Brain pericyte (primary cell): Measurements from ENCODE around the gene QRFP.

Experiments used
- DNase-seq: peaks from one replicate; pipeline ENCODE4 v3.0.0-alpha.2; 2012; ENCODE audit warnings: low read depth, low spot score

The QRFP gene

GRCh38 chr9:130933114-130934046, 36.8 kb upstream of the QRFP start:
- DNase-seq, result no peak

GRCh38 chr9:130932255-130933079, 35.9 kb upstream of the QRFP start:
- no peak for DNase-seq

GRCh38 chr9:130931508-130932254, 35.1 kb upstream of the QRFP start:
- no peak for DNase-seq

- no peak for DNase-seq
Measured at GRCh38 chr9:130930804-130931349, 34.3 kb upstream of the QRFP start.

- no peak for DNase-seq
Measured at GRCh38 chr9:130930132-130930803, 33.7 kb upstream of the QRFP start.

GRCh38 chr9:130929571-130930038, 33.0 kb upstream of the QRFP start:
- DNase-seq, result no peak

GRCh38 chr9:130927995-130928900, 31.6 kb upstream of the QRFP start:
- DNase-seq, result no peak

- no peak for DNase-seq
Measured at GRCh38 chr9:130927338-130927737, 30.7 kb upstream of the QRFP start.

GRCh38 chr9:130925050-130925678, 28.6 kb upstream of the QRFP start:
- DNase-seq, result no peak

- DNase-seq, result no peak
Measured at GRCh38 chr9:130924448-130924788, 27.8 kb upstream of the QRFP start.

GRCh38 chr9:130923611-130924447, 27.2 kb upstream of the QRFP start:
- DNase-seq, result no peak

GRCh38 chr9:130922893-130923610, 26.4 kb upstream of the QRFP start:
- DNase-seq, result no peak

- DNase-seq, result no peak
Measured at GRCh38 chr9:130921989-130922892, 25.6 kb upstream of the QRFP start.

GRCh38 chr9:130921300-130921988, 24.8 kb upstream of the QRFP start:
- no peak for DNase-seq

GRCh38 chr9:130920762-130921299, 24.2 kb upstream of the QRFP start:
- DNase-seq, result no peak

- DNase-seq, result no peak
Measured at GRCh38 chr9:130920233-130920632, 23.6 kb upstream of the QRFP start.
